CMK (cell line): ENCODE measurements around the gene CUX1.
"Not testable (repeated sequence)": the region's sequence is repeated elsewhere in the genome, so short reads cannot be mapped to it uniquely, and the experiment has no call there.

ENCODE experiments used
- DNase-seq: peaks from one replicate; pipeline ENCODE4 v3.0.0-alpha.2; 2010; ENCODE audit warnings: low read depth

Gene CUX1

DNA sequence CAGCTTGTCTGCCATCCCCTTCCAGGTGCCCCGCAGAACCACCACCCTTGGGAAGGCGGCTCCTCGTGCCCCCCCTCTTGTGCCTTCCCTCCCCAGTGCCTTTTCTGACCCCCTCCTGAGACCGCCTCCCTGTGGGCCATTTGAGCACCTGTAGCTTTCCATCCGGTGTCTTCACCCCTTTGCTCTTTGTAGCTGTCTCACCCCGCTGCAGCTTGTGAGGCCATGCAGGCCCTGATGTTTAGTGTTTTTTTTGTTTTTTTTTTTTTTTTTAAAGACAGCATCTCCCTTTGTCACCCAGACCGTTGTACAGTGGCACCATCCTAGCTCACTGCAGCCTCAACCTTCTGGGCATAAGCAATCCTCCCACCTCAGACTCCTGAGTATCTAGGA is 52.5 kb downstream of the CUX1 start:
- no peak for DNase-seq

DNA sequence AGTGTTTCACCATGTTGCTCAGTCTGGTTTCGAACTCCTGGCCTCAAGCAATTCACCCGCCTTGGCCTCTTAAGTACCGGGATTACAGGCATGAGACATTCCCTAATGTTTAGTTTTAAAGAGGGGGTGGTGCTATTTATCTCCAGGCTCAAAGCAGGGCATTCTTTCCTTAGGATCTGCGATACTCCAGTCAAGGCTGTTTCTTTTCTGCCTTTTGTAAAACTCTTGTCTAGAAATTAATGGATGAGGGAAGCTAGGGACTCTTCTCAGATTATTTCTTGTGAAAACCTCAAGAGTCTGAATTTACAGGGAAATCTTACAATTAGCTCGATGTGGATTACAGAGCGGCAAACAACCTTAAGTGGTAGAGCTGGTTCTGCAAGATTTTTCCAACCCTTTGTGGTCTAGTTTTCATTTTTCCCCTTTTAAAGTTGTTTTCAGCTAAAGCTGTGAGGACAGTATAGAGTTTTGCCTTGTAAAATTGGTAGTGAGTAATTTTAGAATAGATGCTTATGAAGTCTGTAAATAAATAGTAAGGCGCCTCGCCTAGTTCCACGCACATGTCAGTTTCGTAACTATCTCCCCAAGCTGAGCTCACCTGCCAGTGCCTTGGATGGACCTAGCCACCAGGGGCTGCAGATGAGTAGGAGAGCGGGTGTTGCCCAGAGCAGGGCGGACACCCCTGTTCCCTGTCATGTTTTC is 53.1 kb downstream of the CUX1 start:
- DNase-seq, result no peak

DNA sequence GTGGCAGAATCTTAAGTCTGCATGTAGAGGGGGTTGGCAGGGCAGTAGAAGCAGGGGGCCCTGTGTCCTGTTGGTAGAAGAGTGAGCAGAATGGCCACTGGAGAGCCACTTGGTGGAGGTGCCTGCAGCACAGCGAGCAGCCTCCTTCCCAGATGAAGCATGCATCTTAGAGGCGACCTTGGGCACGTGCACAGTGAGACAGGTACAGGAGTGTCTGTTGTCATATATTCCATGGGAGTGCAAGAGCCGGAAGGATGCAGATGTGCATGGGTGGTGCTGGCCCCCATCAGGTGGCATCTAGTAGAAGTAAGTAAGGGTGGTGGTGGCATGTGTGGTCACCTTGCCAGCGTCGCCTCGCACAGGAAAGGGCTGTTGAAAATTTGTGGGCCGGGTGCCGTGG is 53.9 kb downstream of the CUX1 start:
- no peak for DNase-seq

DNA sequence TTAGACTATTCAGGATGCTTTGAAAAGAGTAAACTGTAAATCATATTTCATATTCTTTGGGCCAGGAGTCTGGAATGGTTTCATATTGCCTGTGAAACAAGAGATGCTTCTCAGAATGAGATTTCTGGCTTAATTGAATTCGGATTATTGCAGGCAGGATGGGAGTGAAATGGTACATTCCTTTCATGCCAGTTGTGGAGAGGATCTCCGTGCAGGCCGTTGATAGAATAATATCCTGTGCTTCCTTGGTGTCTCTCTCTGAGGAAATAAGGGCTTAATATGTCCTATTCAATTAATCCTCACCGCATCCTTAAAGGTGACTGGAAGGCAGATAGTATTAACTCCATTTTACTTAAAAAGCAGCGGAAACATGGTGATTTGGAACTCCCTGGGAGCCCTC is 56.6 kb downstream of the CUX1 start:
- DNase-seq, result no peak

DNA sequence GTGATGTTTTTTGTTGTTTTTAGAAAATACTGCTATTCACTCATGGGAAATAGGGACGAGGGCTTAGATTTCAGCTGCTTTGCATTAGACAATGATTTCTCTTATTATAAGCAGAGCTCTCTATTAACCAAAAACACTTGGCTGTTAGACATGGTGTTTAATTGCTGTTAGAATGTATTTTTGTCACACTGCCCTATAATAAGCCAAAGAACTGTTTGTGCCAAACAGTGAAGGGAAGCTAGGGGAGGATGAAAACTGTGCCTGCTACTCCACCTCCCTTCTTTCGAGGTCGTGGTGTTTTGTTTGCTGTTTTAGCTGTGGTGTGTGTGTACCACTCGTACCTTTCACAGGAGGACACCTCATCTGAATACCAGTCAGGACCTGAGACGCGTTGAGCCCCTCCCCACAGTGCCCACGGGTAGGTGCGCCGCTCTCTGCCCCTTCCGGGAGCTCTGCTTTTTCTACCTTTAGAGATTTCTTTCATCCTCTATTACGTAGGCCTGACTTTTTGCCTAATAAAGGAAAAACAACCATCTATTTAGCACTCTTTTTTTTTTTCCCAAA is 57.9 kb downstream of the CUX1 start:
- no peak for DNase-seq

DNA sequence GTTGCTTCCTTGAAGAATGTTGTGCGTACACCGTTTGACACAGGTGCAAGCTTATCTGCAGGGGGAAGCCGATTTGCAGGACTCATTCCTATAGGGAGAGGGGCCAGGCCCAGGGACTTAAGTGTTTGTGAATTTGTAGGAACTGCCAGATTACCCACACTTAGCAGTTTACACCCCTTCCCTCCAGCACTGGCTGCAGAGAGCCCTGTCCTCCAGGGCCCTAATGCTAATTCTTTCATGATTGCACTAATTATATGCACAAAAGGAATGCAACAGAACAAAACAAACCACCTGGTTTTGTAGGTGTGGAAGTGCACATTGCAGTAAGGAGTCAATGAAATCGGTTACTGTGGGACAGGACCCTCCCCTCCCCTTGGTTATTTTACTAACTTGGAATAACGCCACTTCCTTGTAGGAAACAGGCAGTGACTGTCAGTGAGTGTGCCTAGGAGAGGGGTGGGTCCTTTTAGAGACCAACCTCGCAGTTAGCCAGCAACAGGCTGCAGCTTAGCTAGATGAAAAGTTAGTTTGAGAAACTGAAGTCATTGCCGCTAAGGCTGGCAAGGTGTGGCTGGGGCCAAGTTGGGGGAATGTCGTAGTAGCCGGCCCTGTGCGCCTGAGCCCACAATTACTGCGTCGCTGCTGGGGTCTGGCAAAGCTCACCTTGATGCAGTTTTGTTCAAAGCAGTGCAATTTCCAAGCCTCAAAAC is 60.6 kb downstream of the CUX1 start:
- no peak for DNase-seq

DNA sequence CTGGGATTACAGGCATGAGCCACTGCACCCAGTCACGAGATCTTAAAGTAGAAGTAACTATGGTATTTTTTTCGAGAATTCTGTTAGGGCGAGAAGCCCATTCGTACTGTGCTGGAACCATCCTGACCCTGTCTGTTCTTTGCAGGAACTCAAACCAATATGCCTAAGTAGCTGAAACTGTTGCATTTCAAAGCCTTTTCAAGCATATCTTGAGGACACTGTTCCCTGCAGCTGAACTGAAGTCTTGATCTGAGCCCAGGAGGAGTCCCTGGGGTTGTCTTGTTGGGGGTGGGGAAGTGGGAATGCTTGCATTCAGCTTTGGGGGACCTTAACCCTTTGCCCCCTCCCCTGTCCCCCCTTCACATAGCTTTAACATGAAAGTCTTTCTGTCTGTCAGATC is 61.5 kb downstream of the CUX1 start:
- no peak for DNase-seq

DNA sequence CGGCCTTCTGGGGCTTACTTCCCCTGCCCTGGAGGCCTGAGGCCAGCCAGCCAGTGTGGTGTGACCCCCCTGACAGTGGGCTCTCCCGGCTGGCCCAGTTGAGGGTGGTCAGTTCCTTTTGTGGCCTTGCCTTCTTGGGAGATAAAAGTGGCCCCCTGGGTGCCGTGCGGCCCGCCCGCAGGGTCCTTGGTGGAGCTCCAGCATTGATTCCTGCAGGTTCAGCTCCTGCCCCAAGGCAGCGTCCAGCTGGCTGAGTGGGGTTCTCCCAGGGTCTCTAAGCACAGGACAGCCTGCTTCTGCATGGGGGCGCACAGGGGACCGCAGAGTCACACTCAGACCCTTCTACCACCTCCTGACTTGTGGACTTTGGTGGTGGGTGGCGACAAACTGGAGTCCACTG is 62.1 kb downstream of the CUX1 start:
- no peak for DNase-seq

DNA sequence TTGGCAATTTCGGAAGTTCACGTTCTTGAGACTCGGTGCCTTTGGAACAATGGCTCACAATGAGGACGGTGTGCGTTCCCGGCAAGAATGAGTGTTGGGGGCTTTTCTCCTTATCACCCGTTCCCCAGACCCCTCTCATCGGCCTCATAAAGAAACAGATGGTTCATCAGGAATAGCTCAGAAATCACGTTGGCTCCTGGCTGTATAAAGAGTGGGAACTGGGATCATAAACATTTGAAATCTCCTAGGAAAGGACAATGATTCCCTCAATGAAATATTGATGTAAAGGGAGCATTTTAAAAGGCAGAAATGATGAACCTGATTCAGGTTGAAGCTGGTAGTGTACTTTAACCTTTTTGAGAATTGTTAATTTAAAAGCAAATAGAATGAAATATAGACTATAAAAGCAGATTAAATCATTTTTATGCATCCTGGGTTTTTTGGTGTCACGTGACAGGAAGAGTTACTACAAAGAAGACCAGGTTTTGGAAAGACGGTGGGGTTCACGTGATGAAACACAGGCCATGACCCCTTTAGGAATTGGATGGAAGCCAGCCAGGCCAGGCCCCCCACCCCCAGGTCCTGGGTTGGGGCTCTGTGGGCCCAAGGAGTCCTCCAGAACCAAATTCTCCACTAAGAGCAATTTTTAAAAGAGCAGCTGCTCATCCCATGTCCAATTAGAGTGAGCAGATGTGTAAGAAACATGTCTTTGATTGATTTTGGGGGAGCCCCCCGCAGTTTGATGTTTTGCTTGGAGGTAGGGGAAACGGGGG is 63.0 kb downstream of the CUX1 start:
- DNase-seq, result no peak

DNA sequence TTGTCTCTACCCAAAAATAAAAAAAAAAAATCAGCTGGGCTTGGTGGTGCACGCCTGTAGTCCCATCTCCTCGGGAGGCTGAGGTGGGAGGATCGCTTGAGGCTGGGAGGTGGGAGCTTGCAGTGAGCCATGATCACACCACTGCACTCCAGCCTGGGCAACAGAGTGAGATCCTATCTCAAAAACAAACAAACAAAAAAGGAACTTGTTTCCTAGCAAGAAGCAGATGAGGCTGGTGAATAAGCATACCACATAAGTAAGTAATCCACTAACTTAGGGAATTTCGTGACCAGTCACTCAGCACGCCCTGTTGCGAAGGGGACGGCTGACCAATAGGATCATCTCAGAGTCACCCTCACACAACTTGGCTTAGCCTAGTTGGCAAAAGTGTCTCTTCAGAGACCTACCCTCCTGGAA is 64.6 kb downstream of the CUX1 start:
- no peak for DNase-seq

DNA sequence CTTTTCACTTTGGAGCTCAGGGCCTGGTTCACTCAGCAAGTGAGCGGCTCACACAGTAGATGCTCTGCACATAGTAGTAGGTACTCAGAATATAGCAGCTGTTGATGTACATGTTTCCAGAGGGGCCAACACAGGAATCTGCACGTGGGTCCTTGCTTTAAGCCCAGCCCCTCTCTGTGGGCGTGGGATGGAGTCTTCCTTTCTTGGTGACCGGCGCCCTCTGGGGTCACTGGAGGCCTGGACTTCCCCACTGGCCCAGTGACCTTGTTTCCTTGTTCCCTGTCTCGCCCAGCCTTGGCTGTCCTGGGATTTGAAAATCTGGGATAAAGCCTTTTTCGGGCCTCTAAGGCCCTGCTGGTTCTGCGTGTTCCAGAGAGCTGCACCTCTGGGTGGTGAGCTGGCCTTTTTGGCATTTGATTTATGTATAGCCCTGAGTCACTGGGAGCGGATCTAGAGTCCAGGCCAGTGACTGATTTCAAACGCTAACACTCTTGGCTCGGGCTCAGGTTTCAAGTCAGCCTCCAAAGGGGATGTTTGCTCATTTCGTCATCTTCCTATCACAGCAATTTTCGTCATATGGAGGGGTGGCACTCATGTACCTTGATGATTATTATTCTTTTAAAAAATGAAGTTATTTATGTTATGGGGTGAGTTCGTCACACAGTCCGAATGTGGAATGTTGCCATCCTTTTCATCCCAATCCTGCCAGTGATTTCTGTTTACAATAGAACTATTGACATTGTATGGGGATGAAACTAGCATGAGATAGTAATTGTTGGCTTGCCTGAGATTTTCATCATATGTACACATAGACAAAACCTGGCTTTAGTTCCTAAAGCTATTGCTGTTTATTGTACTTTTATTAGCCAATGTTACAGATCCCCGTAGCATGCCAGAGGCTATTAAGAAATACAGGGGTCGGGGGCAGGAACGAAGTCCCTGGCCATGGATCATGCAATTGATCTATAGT is 65.5 kb downstream of the CUX1 start:
- no peak for DNase-seq

DNA sequence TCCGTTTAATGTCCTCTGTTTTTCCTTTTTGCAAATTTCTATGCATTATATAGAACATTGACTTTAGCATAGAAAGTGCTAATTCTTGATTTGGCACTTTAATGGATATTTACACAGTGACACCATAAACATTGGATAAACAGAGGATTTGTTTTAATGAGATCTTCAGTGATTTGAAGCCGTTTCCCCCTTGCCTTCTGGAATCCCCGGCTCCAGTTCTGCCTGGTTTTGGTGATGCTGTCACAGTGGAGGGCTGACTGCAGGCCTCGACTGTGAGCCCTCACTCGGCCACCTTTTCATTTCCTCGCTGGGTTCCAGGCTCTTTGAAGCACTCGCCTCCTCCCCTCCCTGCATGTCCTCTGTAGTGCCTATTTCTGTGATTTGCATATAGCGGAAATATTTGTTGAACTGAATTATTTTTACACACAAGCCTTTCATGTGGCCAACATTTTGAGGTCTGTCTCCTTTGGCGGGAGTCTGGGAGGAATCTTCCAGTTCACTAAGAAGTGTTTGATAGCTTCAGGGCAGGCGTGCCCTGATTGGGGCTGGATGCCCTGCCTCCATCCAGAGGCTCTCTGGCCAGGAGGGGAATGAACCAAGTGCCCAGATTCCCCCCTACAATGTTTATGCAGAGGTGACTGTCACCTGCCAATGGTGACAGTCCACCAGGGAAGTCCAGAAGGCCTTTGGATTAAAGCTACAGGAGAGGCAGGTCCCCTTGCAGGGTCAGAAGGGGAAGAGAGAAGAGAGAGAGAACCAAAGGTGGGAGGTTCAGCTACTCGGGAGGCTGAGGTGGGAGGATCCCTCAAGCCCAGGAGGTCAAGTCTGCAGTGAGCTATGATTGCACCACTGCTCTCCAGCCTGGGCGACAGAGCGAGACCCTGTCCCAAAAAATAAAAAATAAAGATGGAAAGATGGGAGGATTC is 67.5 kb downstream of the CUX1 start:
- no peak for DNase-seq

DNA sequence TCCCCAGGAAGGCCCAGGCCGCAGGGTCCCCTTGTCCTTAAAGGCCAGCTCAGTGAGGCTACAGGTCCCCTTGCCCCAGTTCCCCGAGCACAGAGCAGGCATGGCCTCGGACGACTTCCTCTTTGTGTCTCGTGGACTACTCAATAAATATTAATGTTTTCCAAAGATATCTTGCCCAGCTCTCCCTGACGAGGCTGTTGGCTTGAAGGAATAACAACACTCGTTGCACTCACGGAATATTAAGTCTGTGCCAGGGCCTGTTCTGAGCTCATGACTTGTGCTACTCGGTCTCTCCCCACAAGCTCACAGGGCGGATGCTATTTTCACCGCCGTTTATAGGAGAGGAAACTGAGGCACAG is 68.2 kb downstream of the CUX1 start:
- DNase-seq, result no peak

DNA sequence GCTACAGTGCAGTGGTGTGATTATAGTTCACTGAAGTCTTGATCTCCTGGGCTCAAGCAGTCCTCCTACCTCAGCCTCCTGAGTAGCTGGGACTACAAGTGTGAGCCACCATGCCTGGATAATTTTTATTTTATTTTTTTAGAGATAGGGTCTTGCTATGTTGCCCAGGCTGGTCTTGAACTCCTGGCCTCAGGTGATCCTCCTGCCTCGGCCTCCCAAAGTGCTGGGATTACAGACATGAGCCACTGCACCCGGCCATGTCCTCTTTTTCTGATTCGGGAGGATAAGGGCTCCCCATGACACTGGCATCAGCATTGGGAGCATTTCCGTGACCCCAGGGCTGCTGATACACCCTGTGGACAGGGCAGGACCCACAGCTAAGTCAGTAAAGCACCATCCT is 69.9 kb downstream of the CUX1 start:
- not testable (repeated sequence) for DNase-seq

DNA sequence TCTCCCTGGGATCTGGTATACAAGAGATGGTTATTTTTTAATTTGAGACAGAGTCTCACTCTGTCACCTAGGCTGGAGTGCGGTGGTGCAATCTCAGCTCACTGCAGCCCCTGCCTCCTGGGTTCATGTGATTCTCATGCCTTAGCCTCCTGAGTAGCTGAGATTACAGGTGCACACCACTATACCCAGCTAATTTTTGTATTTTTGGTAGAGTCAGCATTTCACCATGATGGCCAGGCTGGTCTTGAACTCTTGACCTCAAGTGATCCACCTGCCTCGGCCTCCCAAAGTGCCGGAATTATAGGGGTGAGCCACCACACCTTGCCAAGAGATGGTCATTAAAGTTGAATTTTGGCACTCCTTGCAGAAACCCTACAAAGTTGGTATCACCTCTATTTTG is 71.1 kb downstream of the CUX1 start:
- DNase-seq, result not testable (repeated sequence)

DNA sequence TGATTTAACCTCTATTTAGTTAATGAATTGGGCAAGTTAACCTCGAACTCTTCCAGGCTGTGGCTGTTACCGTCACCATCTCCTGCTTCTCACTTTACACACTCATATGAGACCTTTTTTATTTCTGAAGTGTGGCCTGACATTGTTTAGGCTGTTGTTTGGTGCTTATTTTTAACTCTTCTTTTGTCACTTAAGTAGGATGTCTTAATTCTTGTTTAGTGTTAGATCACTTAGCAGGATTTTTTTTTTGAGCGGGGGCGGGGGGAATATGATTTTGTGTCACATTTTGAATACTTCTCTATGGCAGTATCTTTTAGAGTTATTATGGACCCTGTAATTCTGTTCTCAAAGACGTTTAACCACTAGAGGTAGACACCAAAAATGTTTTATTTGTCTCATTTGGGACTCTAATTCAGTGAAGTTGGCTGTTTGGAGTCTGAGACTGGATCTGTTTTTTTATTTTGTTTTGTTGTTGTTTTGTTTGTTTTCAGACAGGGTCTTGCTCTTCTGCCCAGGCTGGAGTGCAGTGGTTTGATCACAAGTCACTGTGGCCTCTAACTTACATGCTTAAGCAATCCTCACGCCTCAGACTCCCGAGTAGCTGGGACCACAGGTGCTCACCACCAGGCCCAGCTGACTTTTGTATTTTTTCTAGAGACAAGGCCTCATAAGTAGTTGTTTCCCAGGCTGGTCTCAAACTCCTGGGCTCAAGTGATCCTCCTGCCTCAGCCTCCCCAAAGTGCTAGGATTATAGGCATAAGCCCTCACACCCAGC is 73.5 kb downstream of the CUX1 start:
- DNase-seq, result no peak

DNA sequence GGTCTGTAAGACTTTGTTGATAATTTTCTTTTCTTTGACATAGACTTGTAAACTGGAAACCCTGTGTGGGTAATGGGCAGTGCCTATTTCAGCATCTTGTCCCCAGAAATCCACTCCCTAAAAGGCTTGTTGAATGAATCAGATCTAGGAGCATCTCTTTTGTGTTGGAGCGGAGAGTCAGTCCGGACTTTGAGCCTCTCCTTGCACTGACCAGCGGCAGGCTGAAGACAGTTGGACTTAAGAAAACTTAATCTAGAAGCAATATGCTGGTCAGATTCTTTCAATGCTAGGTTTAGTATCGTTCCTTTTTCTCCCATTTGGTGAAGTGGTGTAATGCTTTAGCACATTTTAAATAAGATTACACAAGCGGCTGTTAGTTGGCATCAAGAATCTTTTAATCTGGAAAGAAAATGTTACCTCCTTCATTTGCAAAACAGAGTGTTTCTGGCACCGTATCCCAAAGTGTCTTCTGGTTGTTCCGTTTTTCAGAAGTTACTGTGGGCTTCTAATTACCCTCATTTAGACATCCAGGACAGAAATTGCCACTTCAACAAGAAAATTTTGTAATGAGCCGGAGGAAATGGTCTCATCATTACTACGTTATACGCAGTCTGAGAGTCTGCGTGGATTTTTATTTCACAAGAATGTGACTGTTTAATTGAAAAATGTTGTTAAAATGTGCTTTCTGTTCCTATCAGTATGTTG is 74.7 kb downstream of the CUX1 start:
- DNase-seq, result no peak

DNA sequence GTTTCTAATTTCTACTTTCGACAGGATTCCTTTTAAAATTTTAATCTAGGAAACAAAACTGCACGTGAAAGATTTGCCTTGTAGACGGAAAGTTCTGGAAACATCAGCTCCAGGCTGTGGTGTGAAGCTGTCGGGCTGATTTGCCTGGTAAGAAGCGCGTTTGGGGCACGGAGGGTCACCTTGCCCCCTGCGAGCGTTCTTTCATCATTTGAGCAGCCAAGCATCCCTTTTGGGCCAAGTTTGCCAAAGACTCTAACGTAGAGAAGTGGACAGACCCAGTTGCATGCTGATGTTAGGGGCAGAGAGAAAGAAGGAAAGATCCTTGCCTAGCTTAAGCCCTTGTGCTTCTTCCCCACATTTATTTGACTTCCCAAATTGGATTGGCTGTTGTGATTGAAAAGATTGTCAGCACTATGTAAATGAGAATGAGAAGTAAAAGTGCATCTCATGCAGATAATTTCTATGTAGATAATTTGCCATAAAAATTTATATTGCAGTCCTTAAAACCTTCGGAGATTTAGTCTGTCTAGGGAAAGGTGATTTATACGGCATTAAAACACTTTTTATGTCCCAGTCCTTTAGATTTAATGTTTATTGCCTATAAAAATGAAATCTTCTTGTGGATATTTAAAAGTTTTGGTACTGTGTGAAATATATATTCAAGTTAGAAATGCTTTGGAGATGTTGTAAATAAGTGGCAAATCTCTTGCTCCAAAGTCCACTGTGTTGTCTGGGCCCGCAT is 76.1 kb downstream of the CUX1 start:
- DNase-seq, result no peak
